ENCODE results near the gene LMBRD2. TPM values are rescaled to one million over a fixed set of nuclear protein-coding genes. Genes with fewer than 3 reads are reported as not detected.

The LMBRD2 gene
- total RNA-seq, 1 donor from 2014 or later = 6.9 TPM

DNA sequence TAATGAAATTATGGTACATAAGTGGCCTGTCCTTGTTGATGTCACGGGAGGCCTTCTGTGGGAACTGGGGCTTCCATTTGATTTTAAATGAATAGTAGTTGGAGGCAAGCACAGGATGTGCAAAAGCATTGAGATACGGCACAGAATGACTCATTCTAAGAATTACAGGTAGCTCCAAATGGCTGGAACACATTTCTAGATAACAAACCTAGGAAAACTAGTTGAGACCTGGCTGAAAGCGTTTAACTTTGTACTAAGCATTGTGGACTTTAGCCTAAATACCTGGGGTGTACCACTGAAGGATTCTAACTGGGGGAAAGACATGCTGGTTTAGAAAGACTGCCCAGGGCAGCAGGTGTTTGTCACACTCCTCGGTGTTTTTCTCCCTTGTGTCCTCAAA, 9.7 kb upstream of the LMBRD2 start:
- peaks cover 2% of the 10 kb centered on the region for H3K4me1 Mint-ChIP-seq (ENCODE audit: low read depth)

DNA sequence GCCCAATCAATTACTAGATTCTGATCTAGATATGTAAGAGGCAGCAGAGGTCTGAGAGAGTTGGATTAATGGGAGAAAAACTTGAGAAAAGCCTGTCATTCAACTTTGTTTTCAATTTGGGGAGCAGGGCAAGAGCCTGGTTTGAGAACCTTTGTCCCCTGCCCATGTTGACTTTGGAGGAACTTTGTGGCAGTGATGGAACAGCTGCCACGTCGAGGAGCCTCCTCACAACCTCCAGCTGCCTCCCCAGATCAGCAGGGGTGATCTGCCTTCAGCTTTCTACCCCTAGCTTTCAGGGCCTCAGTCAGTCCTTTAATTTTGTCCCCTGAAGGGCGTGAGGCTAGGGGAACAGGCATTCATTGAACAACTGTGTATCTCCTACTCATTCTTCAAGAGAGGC, 8.9 kb upstream of the LMBRD2 start:
- no peak overlapping the region for H3K4me3 Mint-ChIP-seq (ENCODE audit: low read depth)
- no peak overlapping the region for H3K27ac Mint-ChIP-seq
- peaks cover 2% of the 10 kb centered on the region for H3K4me1 Mint-ChIP-seq (ENCODE audit: low read depth)
- TF ChIP-seq, protein P1, sequence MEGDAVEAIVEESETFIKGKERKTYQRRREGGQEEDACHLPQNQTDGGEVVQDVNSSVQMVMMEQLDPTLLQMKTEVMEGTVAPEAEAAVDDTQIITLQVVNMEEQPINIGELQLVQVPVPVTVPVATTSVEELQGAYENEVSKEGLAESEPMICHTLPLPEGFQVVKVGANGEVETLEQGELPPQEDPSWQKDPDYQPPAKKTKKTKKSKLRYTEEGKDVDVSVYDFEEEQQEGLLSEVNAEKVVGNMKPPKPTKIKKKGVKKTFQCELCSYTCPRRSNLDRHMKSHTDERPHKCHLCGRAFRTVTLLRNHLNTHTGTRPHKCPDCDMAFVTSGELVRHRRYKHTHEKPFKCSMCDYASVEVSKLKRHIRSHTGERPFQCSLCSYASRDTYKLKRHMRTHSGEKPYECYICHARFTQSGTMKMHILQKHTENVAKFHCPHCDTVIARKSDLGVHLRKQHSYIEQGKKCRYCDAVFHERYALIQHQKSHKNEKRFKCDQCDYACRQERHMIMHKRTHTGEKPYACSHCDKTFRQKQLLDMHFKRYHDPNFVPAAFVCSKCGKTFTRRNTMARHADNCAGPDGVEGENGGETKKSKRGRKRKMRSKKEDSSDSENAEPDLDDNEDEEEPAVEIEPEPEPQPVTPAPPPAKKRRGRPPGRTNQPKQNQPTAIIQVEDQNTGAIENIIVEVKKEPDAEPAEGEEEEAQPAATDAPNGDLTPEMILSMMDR (IDR thresholded peaks at IDR 0.05; ENCODE audit: unreplicated experiment) = no peak
- peaks cover 31% of the 10 kb centered on the region for H3K36me3 Mint-ChIP-seq (ENCODE audit: insufficient read depth)
- H3K9me3 Mint-ChIP-seq (ENCODE audit: low read depth) = no peaks in the 10 kb centered on the region
- no peaks in the 10 kb centered on the region for H3K27me3 Mint-ChIP-seq
- no peak for DNase-seq (ENCODE audit: low spot score, unreplicated experiment)

More for the DNA sequence above, 9.7 kb upstream of the LMBRD2 start:
- TF ChIP-seq, protein P1 (IDR thresholded peaks at IDR 0.05; ENCODE audit: unreplicated experiment) = no peak
- H3K9me3 Mint-ChIP-seq (ENCODE audit: low read depth) = no peaks in the 10 kb centered on the region
- peaks cover 26% of the 10 kb centered on the region for H3K36me3 Mint-ChIP-seq (ENCODE audit: insufficient read depth)
- no peak overlapping the region for H3K4me3 Mint-ChIP-seq (ENCODE audit: low read depth)
- H3K27me3 Mint-ChIP-seq = no peaks in the 10 kb centered on the region
- H3K27ac Mint-ChIP-seq = no peak overlapping the region
- DNase-seq (ENCODE audit: low spot score, unreplicated experiment) = no peak

DNA sequence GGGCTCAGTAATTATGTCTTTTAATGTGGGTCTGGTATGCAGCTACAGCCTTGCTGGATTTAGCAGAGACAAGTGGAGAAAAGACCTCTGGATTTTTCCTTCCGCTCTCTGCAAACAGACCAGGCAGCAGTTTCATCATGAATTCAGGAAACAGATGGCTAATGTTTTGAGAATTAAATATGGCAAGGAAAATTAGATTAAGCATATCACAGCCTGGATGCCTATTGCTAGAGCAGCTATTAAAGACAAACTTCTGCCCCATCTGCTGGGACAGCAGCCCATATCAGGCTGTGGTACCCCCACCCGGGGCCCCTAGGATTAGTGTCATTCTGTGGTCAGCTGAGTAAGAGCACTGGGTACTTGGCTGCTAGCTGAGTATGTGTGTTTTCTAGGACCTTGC, 6.5 kb upstream of the LMBRD2 start:
- DNase-seq (ENCODE audit: low spot score, unreplicated experiment) = no peak
- TF ChIP-seq, protein P1 (IDR thresholded peaks at IDR 0.05; ENCODE audit: unreplicated experiment) = no peak
- Mint-ChIP-seq H3K4me1 (ENCODE audit: low read depth) (peaks cover 12% of the 10 kb centered on the region), H3K27ac (no peak overlapping the region), H3K9me3 (ENCODE audit: low read depth) (no peaks in the 10 kb centered on the region), H3K27me3 (no peaks in the 10 kb centered on the region), H3K36me3 (ENCODE audit: insufficient read depth) (peaks cover 37% of the 10 kb centered on the region), H3K4me3 (ENCODE audit: low read depth) (no peak overlapping the region)

DNA sequence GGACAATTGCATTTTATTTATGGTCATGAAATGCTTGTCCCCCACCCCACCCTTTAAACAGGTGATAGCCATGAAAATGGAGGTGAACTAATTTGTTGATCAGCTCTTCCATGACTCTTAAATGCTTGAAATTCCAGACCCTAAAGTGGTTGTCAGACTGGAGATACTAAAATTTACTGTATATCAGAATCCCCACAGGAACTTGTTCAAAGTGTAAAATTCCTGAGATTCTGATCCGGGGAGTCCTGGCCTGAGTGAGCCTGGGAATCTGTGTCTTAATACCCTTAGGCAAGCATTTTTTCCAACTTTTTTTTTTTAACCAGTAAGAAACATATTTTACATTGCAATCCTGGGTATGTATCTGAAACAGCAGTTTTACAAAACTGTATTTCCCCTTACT, 4.9 kb upstream of the LMBRD2 start:
- no peaks in the 10 kb centered on the region for H3K27me3 Mint-ChIP-seq
- H3K4me3 Mint-ChIP-seq (ENCODE audit: low read depth) = no peak overlapping the region
- TF ChIP-seq, protein P1 (IDR thresholded peaks at IDR 0.05; ENCODE audit: unreplicated experiment) = no peak

DNA sequence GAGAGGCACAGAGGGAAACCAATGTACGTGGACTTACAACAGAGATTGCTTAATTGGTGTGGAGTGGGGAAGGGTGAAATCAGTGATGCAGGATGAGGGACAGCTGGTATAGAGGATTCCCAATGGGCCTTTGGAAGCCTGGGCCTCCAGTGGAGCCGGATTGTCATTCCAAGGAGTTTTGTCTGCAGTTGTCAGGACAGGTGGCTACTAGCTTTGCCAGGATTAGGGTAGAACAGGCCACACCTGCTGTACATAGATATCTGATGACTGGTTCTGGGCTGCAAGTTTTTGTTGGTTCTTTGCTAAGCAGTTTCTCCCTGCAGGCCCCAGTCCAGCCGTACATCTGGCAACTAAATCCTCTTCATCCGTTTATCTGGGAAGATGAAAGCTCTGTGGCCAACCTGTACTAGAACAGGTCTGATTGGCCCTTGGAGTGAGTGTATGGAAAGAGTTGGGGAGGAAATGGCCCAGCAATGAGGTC, 4.5 kb upstream of the LMBRD2 start:
- DNase-seq (ENCODE audit: low spot score, unreplicated experiment) = no peak
- Mint-ChIP-seq H3K9me3 (ENCODE audit: low read depth) (no peaks in the 10 kb centered on the region), H3K4me3 (ENCODE audit: low read depth) (no peak overlapping the region), H3K27ac (no peak overlapping the region), H3K27me3 (no peaks in the 10 kb centered on the region), H3K36me3 (ENCODE audit: insufficient read depth) (peaks cover 22% of the 10 kb centered on the region), H3K4me1 (ENCODE audit: low read depth) (peaks cover 22% of the 10 kb centered on the region)
- TF ChIP-seq, protein P1 (IDR thresholded peaks at IDR 0.05; ENCODE audit: unreplicated experiment) = no peak

More for the DNA sequence above, 4.9 kb upstream of the LMBRD2 start:
- H3K27ac Mint-ChIP-seq = no peak overlapping the region
- no peaks in the 10 kb centered on the region for H3K9me3 Mint-ChIP-seq (ENCODE audit: low read depth)
- peaks cover 21% of the 10 kb centered on the region for H3K4me1 Mint-ChIP-seq (ENCODE audit: low read depth)
- H3K36me3 Mint-ChIP-seq (ENCODE audit: insufficient read depth) = peaks cover 27% of the 10 kb centered on the region
- no peak for DNase-seq (ENCODE audit: low spot score, unreplicated experiment)

All from progenitor cell of endocrine pancreas (in vitro differentiated cells).